BE2C (cell line): ENCODE data around the gene JAK3.

ENCODE experiments used
- DNase-seq: peaks from one replicate; pipeline ENCODE4 v3.0.0-alpha.2; 2020
- H3K27me3 ChIP-seq: fragments of 250-450 bp; sonication (Bioruptor Pico); 2 replicates; pipeline ENCODE4 v1.5.1; 2020; ENCODE audit warnings: mild to moderate bottlenecking
- H3K36me3 ChIP-seq: fragments of 250-450 bp; sonication (Bioruptor Pico); 2 replicates; pipeline ENCODE4 v1.5.1; 2020; ENCODE audit warnings: mild to moderate bottlenecking
- H3K4me1 ChIP-seq: fragments of 250-450 bp; sonication (Bioruptor Pico); 2 replicates; pipeline ENCODE4 v1.5.1; 2020
- H3K4me3 ChIP-seq: 2 replicates; pipeline ENCODE4 v1.5.1; 2011; ENCODE audit warnings: low read depth, low read length
- H3K9me3 ChIP-seq: fragments of 250-450 bp; sonication (Bioruptor Pico); 2 replicates; pipeline ENCODE4 v1.5.1; 2020
- TF ChIP-seq, protein P1 (sequence below): IDR thresholded peaks from 2 replicates; pipeline ENCODE4 v1.5.1; 2012; ENCODE audit warnings: mild to moderate bottlenecking, low read depth, low read length

Gene JAK3

DNA sequence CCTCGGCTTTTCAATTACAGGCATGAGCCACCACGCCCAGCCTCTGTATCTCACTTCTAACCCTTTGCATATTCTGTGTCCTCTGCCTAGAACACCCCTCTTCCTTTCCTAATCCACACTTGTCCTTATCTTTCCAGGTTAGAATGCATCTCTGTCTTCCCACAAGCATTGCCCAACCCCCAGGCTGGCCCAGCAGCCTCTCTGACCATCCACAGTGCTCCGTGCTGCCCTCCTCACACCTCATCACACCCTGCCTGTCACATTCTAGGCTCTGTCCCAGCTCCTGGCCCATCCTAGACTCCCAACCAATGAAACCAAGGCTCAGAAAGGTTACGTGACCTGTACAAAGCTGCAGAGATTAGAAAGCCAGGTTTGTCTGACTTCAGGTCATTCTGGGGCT, 11.3 kb downstream of the JAK3 start:
- no peaks in the 10 kb centered on the region for H3K4me1 ChIP-seq
- no peaks in the 10 kb centered on the region for H3K36me3 ChIP-seq
- no peak for DNase-seq
- H3K27me3 ChIP-seq = no peaks in the 10 kb centered on the region
- TF ChIP-seq, protein P1, sequence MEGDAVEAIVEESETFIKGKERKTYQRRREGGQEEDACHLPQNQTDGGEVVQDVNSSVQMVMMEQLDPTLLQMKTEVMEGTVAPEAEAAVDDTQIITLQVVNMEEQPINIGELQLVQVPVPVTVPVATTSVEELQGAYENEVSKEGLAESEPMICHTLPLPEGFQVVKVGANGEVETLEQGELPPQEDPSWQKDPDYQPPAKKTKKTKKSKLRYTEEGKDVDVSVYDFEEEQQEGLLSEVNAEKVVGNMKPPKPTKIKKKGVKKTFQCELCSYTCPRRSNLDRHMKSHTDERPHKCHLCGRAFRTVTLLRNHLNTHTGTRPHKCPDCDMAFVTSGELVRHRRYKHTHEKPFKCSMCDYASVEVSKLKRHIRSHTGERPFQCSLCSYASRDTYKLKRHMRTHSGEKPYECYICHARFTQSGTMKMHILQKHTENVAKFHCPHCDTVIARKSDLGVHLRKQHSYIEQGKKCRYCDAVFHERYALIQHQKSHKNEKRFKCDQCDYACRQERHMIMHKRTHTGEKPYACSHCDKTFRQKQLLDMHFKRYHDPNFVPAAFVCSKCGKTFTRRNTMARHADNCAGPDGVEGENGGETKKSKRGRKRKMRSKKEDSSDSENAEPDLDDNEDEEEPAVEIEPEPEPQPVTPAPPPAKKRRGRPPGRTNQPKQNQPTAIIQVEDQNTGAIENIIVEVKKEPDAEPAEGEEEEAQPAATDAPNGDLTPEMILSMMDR = no peak
- no peaks in the 10 kb centered on the region for H3K9me3 ChIP-seq
- H3K4me3 ChIP-seq = no peak overlapping the region

DNA sequence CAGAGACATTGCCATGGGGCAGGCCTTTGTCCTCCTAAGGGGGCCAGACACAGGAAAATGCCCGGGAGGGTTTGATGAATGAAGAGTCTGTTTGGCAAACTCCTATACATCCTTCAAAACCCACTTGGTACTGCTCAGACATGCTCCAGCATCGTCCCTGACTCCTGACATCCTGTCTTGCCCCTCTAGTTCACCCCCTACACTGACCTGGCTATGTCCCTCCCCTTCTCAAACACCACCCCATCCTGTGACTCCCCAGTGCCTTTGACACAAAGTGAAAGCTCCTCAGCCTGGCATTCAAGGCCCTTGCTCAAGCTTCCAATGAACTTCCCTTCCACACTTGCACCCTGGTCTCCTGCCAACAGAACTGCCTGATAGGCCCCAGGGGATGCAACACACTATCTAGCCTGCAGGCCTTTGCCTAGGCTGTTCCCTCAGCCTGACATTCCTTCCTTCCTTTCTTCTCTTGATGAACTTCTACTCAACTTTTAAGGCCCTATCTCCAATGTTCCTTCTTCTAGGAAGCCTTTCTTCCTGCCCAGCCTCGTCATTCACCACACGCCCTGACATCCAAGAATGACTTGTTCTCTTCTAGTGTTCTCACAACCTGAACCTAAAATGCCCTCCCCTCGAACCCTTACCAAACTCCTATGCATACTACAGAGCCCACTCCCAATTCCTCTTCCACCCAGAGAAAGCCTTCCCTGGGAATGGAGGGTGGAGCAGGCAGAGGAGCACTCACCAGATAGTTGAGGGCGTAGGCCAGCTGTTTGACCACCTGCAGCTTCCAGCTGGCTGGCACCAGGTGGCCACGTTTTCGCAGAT, 12.4 kb downstream of the JAK3 start:
- Histone ChIP-seq H3K27me3 (no peaks in the 10 kb centered on the region), H3K9me3 (no peaks in the 10 kb centered on the region), H3K4me3 (no peak overlapping the region), H3K36me3 (no peaks in the 10 kb centered on the region), H3K4me1 (no peaks in the 10 kb centered on the region)
- TF ChIP-seq, protein P1 = no peak
- DNase-seq = no peak

GRCh38 chr19:17834350-17835181, 13.2 kb downstream of the JAK3 start:
- Histone ChIP-seq H3K27me3 (no peaks in the 10 kb centered on the region), H3K4me3 (no peak overlapping the region), H3K4me1 (no peaks in the 10 kb centered on the region), H3K36me3 (no peaks in the 10 kb centered on the region), H3K9me3 (no peaks in the 10 kb centered on the region)
- TF ChIP-seq, protein P1 = peak; percentile 23; the same call in 1 of the 2 replicates
- DNase-seq = no peak

- Histone ChIP-seq H3K27me3 (no peaks in the 10 kb centered on the region), H3K4me3 (no peak overlapping the region), H3K36me3 (no peaks in the 10 kb centered on the region), H3K9me3 (no peaks in the 10 kb centered on the region), H3K4me1 (no peaks in the 10 kb centered on the region)
- no peak for DNase-seq
- TF ChIP-seq, protein P1 = no peak
These were observed 15.2 kb downstream of the JAK3 start for GRCh38 chr19:17832443-17833208.

- Histone ChIP-seq H3K27me3 (no peaks in the 10 kb centered on the region), H3K9me3 (no peaks in the 10 kb centered on the region), H3K4me3 (peak overlapping the region; percentile 54), H3K4me1 (no peaks in the 10 kb centered on the region), H3K36me3 (no peaks in the 10 kb centered on the region)
- TF ChIP-seq, protein P1 = no peak
- DNase-seq = no peak
These were observed 16.3 kb downstream of the JAK3 start for GRCh38 chr19:17831419-17831888.
